Upper lobe of left lung (tissue), 4 donors: ENCODE data around the gene TTC7B.

Experiments
- CTCF ChIP-seq, 6 experiments: fragments of 450-650 bp in 4 of 6; fragments of 200-600 bp in 2 of 6; sonication (generic) in 2 of 6; IDR thresholded peaks; one replicate each; pipeline ENCODE4 v1.5.1; 2016 to 2019; ENCODE audit warnings: antibody characterized with exemption in 6 of 6
- EP300 ChIP-seq, 4 donors: sonication (generic); formaldehyde crosslinking; IDR thresholded peaks; one replicate each; pipeline ENCODE4 v1.5.1; 2017; ENCODE audit warnings: antibody characterized with exemption in 4 of 4, control low read depth in 2 of 4

GRCh38 chr14:90696720-90697119 lies 119.5 kb downstream of the TTC7B start:
- TF ChIP-seq CTCF (IDR thresholded peaks at IDR 0.05) (no peak), EP300 (IDR thresholded peaks at IDR 0.05) (no peak)
